Heart left ventricle (tissue), 13 donors: ENCODE data around the gene OR14J1.

Experiments
- POLR2A ChIP-seq, 2 donors: fragments of 450-650 bp; IDR thresholded peaks; one replicate each; pipeline ENCODE4 v1.6.1; 2017; ENCODE audit warnings: antibody characterized with exemption in 2 of 2, mild to moderate bottlenecking in 2 of 2, moderate library complexity in 2 of 2
- TF ChIP-seq, protein P1 (sequence below), 12 donors: fragments of 200-600 bp; sonication (generic) in 4 of 12; IDR thresholded peaks; one replicate each; pipeline versions ENCODE4 v1.5.0 to v1.8.0; 2018 to 2022; ENCODE audit warnings: antibody characterized with exemption in 12 of 12, mild to moderate bottlenecking in 5 of 12
- donor health status: ischemic (EF 13 %, LVEDD 7.1; RV severe dilation, severe dysfunction).
- donor health status: DM: no; HTN: yes; CAD: no.
- donor health status: DM: no; HTN: no; CAD: no.
- donor health status: ischemic (EF 25% LVEDD 6.9; RV normal size, moderate dysfunction).
- donor health status: ischemic (EF 25% LVEDD 5.7; RV mildly dilated, moderate dysfunction).
- donor health status: ischemic (EF 35%, LVEDD 5.7; RV mildly dilated, moderate dysfunction).
- donor health status: nonischemic (EF 11% LVEDD 7.7; RV severe dilation, severe dysfunction).
- donor health status: DM: yes; HTN: yes; CAD: no.
- donor health status: PGD.
- donor health status: ischemic (EF 29% LVEDD 5.4; RV normal size, mild dysfunction).
- donor health status: nonischemic (EF 23%, LVEDD 6.1; RV moderate dilation, normal function).

DNA sequence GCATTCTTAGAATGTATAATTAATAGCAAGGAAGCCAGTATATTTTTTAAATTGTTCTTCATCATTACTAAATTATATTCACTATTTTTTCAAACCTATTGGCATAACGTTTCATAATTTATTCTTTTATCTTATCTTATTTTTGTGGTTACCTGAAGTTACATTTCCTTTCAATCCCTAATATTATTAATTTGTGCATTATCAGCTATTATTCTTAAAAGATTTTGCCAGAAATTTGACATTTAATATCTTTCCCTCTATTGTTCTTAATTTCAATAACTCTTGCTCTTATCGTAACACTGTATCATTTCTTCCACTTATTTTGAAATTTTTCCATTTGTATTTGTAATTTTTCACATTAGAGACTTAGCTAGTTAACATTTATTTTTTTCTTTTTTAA, 18.4 kb downstream of the OR14J1 start:
- TF ChIP-seq, protein P1, sequence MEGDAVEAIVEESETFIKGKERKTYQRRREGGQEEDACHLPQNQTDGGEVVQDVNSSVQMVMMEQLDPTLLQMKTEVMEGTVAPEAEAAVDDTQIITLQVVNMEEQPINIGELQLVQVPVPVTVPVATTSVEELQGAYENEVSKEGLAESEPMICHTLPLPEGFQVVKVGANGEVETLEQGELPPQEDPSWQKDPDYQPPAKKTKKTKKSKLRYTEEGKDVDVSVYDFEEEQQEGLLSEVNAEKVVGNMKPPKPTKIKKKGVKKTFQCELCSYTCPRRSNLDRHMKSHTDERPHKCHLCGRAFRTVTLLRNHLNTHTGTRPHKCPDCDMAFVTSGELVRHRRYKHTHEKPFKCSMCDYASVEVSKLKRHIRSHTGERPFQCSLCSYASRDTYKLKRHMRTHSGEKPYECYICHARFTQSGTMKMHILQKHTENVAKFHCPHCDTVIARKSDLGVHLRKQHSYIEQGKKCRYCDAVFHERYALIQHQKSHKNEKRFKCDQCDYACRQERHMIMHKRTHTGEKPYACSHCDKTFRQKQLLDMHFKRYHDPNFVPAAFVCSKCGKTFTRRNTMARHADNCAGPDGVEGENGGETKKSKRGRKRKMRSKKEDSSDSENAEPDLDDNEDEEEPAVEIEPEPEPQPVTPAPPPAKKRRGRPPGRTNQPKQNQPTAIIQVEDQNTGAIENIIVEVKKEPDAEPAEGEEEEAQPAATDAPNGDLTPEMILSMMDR (IDR thresholded peaks at IDR 0.05): no peak
- no peak for TF ChIP-seq POLR2A (IDR thresholded peaks at IDR 0.05)
